Gastrocnemius medialis (tissue), 4 donors: ENCODE results near the gene AMACR.

Experiments used
- POLR2A ChIP-seq, 2 donors: fragments of 450-650 bp; IDR thresholded peaks; one replicate each; pipeline ENCODE4 v1.6.1; 2017; ENCODE audit warnings: antibody characterized with exemption in 2 of 2, mild to moderate bottlenecking in 2 of 2, moderate library complexity in 2 of 2
- TF ChIP-seq, protein P1 (sequence below), 5 experiments: fragments of 450-650 bp in 3 of 5; fragments of 200-600 bp in 2 of 5; sonication (generic) in 2 of 5; IDR thresholded peaks in 4 of 5; conservative IDR thresholded peaks in 1 of 5; 1 replicate in 4 of 5; 2 replicates in 1 of 5; pipeline ENCODE4 v1.5.1; 2016 to 2019; ENCODE audit warnings: antibody characterized with exemption in 5 of 5, mild to moderate bottlenecking in 3 of 5, moderate library complexity in 3 of 5

DNA sequence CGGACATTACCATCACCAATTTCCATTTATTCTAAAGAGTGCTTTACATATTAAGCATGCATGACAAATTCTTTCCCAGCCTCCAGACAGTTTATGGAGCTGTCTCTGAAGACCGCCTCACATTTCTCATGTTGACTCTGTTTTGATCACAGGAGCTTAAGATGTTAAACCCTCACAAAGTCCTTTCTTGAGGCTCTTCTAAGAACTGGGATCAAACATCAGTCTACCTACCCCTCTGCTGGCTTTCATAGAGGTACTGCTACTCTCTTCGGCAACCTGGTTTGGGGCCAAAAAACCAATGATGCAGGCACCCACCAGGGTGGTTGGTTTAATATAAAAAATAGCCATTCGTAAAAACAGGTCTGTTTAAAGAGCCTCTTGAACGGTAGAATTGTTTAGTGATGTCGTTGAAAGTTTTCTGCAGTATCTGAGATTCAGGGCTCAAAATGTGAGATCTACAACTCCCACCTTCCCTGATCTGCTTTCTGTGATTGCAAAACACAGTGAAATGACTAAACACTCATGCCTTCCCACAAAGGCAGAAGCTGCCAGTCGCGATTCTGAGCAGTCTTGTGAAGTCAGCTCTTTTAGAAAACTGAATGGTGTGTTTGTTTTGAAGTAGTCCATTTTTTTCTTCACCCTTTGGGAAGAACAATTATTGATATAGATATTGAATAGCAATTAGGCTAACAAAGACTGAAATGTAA, 68.1 kb downstream of the AMACR start:
- TF ChIP-seq, protein P1, sequence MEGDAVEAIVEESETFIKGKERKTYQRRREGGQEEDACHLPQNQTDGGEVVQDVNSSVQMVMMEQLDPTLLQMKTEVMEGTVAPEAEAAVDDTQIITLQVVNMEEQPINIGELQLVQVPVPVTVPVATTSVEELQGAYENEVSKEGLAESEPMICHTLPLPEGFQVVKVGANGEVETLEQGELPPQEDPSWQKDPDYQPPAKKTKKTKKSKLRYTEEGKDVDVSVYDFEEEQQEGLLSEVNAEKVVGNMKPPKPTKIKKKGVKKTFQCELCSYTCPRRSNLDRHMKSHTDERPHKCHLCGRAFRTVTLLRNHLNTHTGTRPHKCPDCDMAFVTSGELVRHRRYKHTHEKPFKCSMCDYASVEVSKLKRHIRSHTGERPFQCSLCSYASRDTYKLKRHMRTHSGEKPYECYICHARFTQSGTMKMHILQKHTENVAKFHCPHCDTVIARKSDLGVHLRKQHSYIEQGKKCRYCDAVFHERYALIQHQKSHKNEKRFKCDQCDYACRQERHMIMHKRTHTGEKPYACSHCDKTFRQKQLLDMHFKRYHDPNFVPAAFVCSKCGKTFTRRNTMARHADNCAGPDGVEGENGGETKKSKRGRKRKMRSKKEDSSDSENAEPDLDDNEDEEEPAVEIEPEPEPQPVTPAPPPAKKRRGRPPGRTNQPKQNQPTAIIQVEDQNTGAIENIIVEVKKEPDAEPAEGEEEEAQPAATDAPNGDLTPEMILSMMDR (IDR thresholded peaks at IDR 0.05 in 4 of 5, conservative IDR thresholded peaks at IDR 0.05 in 1 of 5), result no peak
- TF ChIP-seq POLR2A (IDR thresholded peaks at IDR 0.05), result no peak
